ENCODE measurements around the gene C3orf52. TPM values are rescaled to one million over a fixed set of nuclear protein-coding genes. Genes with fewer than 3 reads are reported as not detected.
A peak's percentile ranks its signal among the peaks of the same experiment; 100 is the strongest.

Gene C3orf52
- total RNA-seq, 1 experiment from 2014 or later: 14.3 TPM

- DNase-seq (ENCODE audit: low spot score) (no peak), ATAC-seq (no peak)
- no peaks in the 10 kb centered on the region for H3K9me3 Mint-ChIP-seq
- CTCF ChIA-PET: no interaction called here
- TF ChIP-seq IRF2 (CRISPR knock-in tag; IDR thresholded peaks at IDR 0.05; ENCODE audit: borderline replicate concordance, low read depth): no peak
- H3K27ac Mint-ChIP-seq: no peak overlapping the region
- H3K4me3 Mint-ChIP-seq: no peak overlapping the region
- H3K36me3 Mint-ChIP-seq: no peaks in the 10 kb centered on the region
- POLR2A ChIA-PET: no interaction called here
- peaks cover 31% of the 10 kb centered on the region for H3K4me1 Mint-ChIP-seq
- peaks cover 20% of the 10 kb centered on the region for H3K27me3 Mint-ChIP-seq (ENCODE audit: low read depth)
These were observed 3.0 kb upstream of the C3orf52 start for GRCh38 chr3:112083239-112083638.

- Mint-ChIP-seq H3K4me1 (peaks cover 43% of the 10 kb centered on the region), H3K36me3 (no peaks in the 10 kb centered on the region), H3K27ac (no peak overlapping the region), H3K27me3 (ENCODE audit: low read depth) (peaks cover 20% of the 10 kb centered on the region), H3K4me3 (peak overlapping the region; percentile 95), H3K9me3 (no peaks in the 10 kb centered on the region)
- ChIA-PET POLR2A (interaction anchor here (0.6 kb wide), 1 partner anchor 388 kb away, joined by 3 read pairs; no protein-coding TSS in a partner anchor), CTCF (no interaction called here)
- ATAC-seq (no peak), DNase-seq (ENCODE audit: low spot score) (no peak)
- TF ChIP-seq ZNF671 (CRISPR knock-in tag; IDR thresholded peaks at IDR 0.05) (no peak), ZNF423 (CRISPR knock-in tag; IDR thresholded peaks at IDR 0.05) (no peak), MYBL2 (CRISPR knock-in tag; IDR thresholded peaks at IDR 0.05) (no peak), ZNF232 (CRISPR knock-in tag; IDR thresholded peaks at IDR 0.05) (no peak), USF1 (CRISPR knock-in tag; IDR thresholded peaks at IDR 0.05) (no peak), ETV6 (CRISPR knock-in tag; IDR thresholded peaks at IDR 0.05) (no peak), TEAD4 (CRISPR knock-in tag; IDR thresholded peaks at IDR 0.05) (no peak), USF2 (CRISPR knock-in tag; IDR thresholded peaks at IDR 0.05) (no peak)
These were observed 1.0 kb upstream of the C3orf52 start for GRCh38 chr3:112084980-112085705.

- CTCF ChIA-PET: interaction anchor here (0.7 to 1.6 kb wide), 3 partner anchors 26 to 96 kb away, joined by 3 to 4 read pairs (median 4); no protein-coding TSS in a partner anchor
These were observed 484 bp upstream of the C3orf52 start for GRCh38 chr3:112085735-112086075.

More at GRCh38 chr3:112085735-112086075, 484 bp upstream of the C3orf52 start:
- Mint-ChIP-seq H3K9me3 (no peaks in the 10 kb centered on the region), H3K4me1 (peaks cover 48% of the 10 kb centered on the region), H3K4me3 (peak overlapping the region; percentile 95), H3K27me3 (ENCODE audit: low read depth) (peaks cover 20% of the 10 kb centered on the region), H3K36me3 (no peaks in the 10 kb centered on the region), H3K27ac (peak overlapping the region; percentile 96)
- TF ChIP-seq MXD4 (CRISPR knock-in tag; IDR thresholded peaks at IDR 0.05; ENCODE audit: borderline replicate concordance): no peak
- TF ChIP-seq ZNF138 (CRISPR knock-in tag; conservative IDR thresholded peaks at IDR 0.05): no peak
- no peak for TF ChIP-seq ELF4 (CRISPR knock-in tag; IDR thresholded peaks at IDR 0.05; ENCODE audit: low read depth)
- no peak for TF ChIP-seq ARID4B (CRISPR knock-in tag; IDR thresholded peaks at IDR 0.05; ENCODE audit: borderline replicate concordance)
- no peak for TF ChIP-seq ZNF396 (CRISPR knock-in tag; IDR thresholded peaks at IDR 0.05; ENCODE audit: borderline replicate concordance)
- TF ChIP-seq MLX (CRISPR knock-in tag; IDR thresholded peaks at IDR 0.05): no peak
- TF ChIP-seq STAT6 (CRISPR knock-in tag; conservative IDR thresholded peaks at IDR 0.05; ENCODE audit: low read depth): no peak
- no peak for TF ChIP-seq TEAD4 (CRISPR knock-in tag; IDR thresholded peaks at IDR 0.05)
- TF ChIP-seq OVOL2 (CRISPR knock-in tag; IDR thresholded peaks at IDR 0.05; ENCODE audit: borderline replicate concordance): no peak
- TF ChIP-seq FOXK1 (CRISPR knock-in tag; IDR thresholded peaks at IDR 0.05): no peak
- no peak for TF ChIP-seq CREB1 (CRISPR knock-in tag; IDR thresholded peaks at IDR 0.05)
- DNase-seq (ENCODE audit: low spot score) (no peak), ATAC-seq (peak; percentile 2)
- POLR2A ChIA-PET: interaction anchor here (0.6 kb wide), 1 partner anchor 389 kb away, joined by 3 read pairs; no protein-coding TSS in a partner anchor

Data from WTC11 (cell line).